GM23338 (cell line): ENCODE measurements around the gene EGR2. TPM values are rescaled to one million over a fixed set of nuclear protein-coding genes. Genes with fewer than 3 reads are reported as not detected.

Source experiments
- ATAC-seq: fragments of 200-7000 bp; cut with Tn5 transposase; 3 replicates; pipeline ENCODE4 v1.9.1; 2020
- DNase-seq: peaks from one replicate; pipeline ENCODE4 v3.0.0-alpha.2; 2015; ENCODE audit warnings: low spot score
- H2AFZ ChIP-seq: fragments of 200-600 bp; sonication (generic); 2 replicates; pipeline ENCODE4 v1.8.0; 2016; ENCODE audit warnings: antibody characterized with exemption, mild to moderate bottlenecking, moderate library complexity
- H3F3A ChIP-seq: fragments of 200-600 bp; sonication (generic); replicated peaks from 2 replicates; pipeline ENCODE4 v1.8.0; 2017; ENCODE audit warnings: antibody characterized with exemption, mixed run types, low read depth
- H3K27ac ChIP-seq: fragments of 200-600 bp; sonication (generic); 2 replicates; pipeline ENCODE4 v1.6.1; 2016; ENCODE audit warnings: low read depth
- H3K27me3 ChIP-seq: fragments of 200-600 bp; sonication (generic); 2 replicates; pipeline ENCODE4 v1.8.0; 2016; ENCODE audit warnings: mild to moderate bottlenecking, mixed run types, moderate library complexity; ENCODE audit not compliant: insufficient read depth
- H3K36me3 ChIP-seq: fragments of 200-600 bp; sonication (generic); 2 replicates; pipeline ENCODE4 v1.8.0; 2016; ENCODE audit warnings: mild to moderate bottlenecking; ENCODE audit not compliant: insufficient read depth
- H3K4me1 ChIP-seq: fragments of 200-600 bp; sonication (generic); 2 replicates; pipeline ENCODE4 v1.8.0; 2016; ENCODE audit warnings: mild to moderate bottlenecking, moderate library complexity; ENCODE audit not compliant: insufficient read depth
- H3K4me2 ChIP-seq: fragments of 200-600 bp; sonication (generic); 2 replicates; pipeline ENCODE4 v1.7.1; 2017; ENCODE audit warnings: mixed run types
- H3K4me3 ChIP-seq: fragments of 200-600 bp; sonication (generic); 2 replicates; pipeline ENCODE4 v1.6.1; 2016; ENCODE audit warnings: mixed run types
- H3K79me2 ChIP-seq: fragments of 200-600 bp; sonication (generic); replicated peaks from 2 replicates; pipeline ENCODE4 v1.8.0; 2017; ENCODE audit warnings: mild to moderate bottlenecking; ENCODE audit not compliant: insufficient read depth
- H3K9me2 ChIP-seq: fragments of 200-600 bp; sonication (generic); 2 replicates; pipeline ENCODE4 v1.8.0; 2017; ENCODE audit not compliant: insufficient read depth
- H4K20me1 ChIP-seq: fragments of 200-600 bp; sonication (generic); replicated peaks from 2 replicates; pipeline ENCODE4 v1.8.0; 2017; ENCODE audit warnings: mild to moderate bottlenecking; ENCODE audit not compliant: insufficient read depth
- H3K27ac Mint-ChIP-seq: 2 replicates; pipeline ENCODE4 v1.8.0; 2020; ENCODE audit warnings: inconsistent platforms, mild to moderate bottlenecking, moderate library complexity, mixed read lengths
- H3K27me3 Mint-ChIP-seq: 3 replicates; pipeline ENCODE4 v1.8.0; 2022; ENCODE audit warnings: low read depth, mild to moderate bottlenecking, moderate library complexity, mixed read lengths, inconsistent platforms; ENCODE audit not compliant: insufficient read depth, poor library complexity
- H3K36me3 Mint-ChIP-seq: 3 replicates; pipeline ENCODE4 v1.8.0; 2021; ENCODE audit warnings: low read depth, mild to moderate bottlenecking, inconsistent platforms, moderate library complexity, mixed read lengths
- H3K4me1 Mint-ChIP-seq: 3 replicates; pipeline ENCODE4 v1.8.0; 2020; ENCODE audit warnings: mild to moderate bottlenecking, inconsistent platforms, mixed read lengths
- H3K4me3 Mint-ChIP-seq: 3 replicates; pipeline ENCODE4 v1.8.0; 2021; ENCODE audit warnings: moderate library complexity, mild to moderate bottlenecking, inconsistent platforms, mixed read lengths
- H3K9me3 Mint-ChIP-seq: 3 replicates; pipeline ENCODE4 v1.8.0; 2020; ENCODE audit warnings: moderate library complexity, mild to moderate bottlenecking, inconsistent platforms, mixed read lengths
- CREB1 ChIP-seq: fragments of 250-450 bp; sonication (Bioruptor Pico); IDR thresholded peaks from 2 replicates; pipeline ENCODE4 v1.5.0; 2020; ENCODE audit warnings: low read depth, mild to moderate bottlenecking, moderate library complexity
- EZH2 ChIP-seq: fragments of 200-600 bp; sonication (generic); IDR thresholded peaks from one replicate; pipeline ENCODE4 v1.8.0; 2017; ENCODE audit warnings: antibody characterized with exemption, mild to moderate bottlenecking, low read depth; ENCODE audit not compliant: unreplicated experiment
- EZH2phosphoT487 ChIP-seq: fragments of 200-600 bp; sonication (generic); IDR thresholded peaks from one replicate; pipeline ENCODE4 v1.8.1; 2018; ENCODE audit warnings: antibody characterized with exemption; ENCODE audit not compliant: unreplicated experiment
- JUNB ChIP-seq: IDR thresholded peaks from one replicate; pipeline ENCODE4 v1.6.1; 2016; ENCODE audit warnings: antibody characterized with exemption; ENCODE audit not compliant: unreplicated experiment
- NANOG ChIP-seq: IDR thresholded peaks from 2 replicates; pipeline ENCODE4 v1.6.1; 2016; ENCODE audit warnings: antibody characterized with exemption, borderline replicate concordance
- POLR2AphosphoS5 ChIP-seq: IDR thresholded peaks from 2 replicates; pipeline ENCODE4 v1.6.1; 2016; ENCODE audit warnings: antibody characterized with exemption, low read depth
- REST ChIP-seq: IDR thresholded peaks from one replicate; pipeline ENCODE4 v1.6.1; 2018; ENCODE audit warnings: antibody characterized with exemption; ENCODE audit not compliant: unreplicated experiment
- STAT1 ChIP-seq: IDR thresholded peaks from one replicate; pipeline ENCODE4 v1.6.1; 2016; ENCODE audit warnings: antibody characterized with exemption; ENCODE audit not compliant: unreplicated experiment
- ZNF114 ChIP-seq: fragments of 250-450 bp; sonication (Bioruptor Pico); IDR thresholded peaks from 2 replicates; pipeline ENCODE4 v1.5.0; 2020; ENCODE audit warnings: mild to moderate bottlenecking, moderate library complexity
- ZNF331 ChIP-seq: fragments of 250-450 bp; sonication (Bioruptor Pico); IDR thresholded peaks from 2 replicates; pipeline ENCODE4 v1.5.0; 2020; ENCODE audit warnings: low read depth, mild to moderate bottlenecking, moderate library complexity
- ZNF462 ChIP-seq: fragments of 250-450 bp; sonication (Bioruptor Pico); IDR thresholded peaks from 2 replicates; pipeline ENCODE4 v1.5.0; 2020; ENCODE audit warnings: mild to moderate bottlenecking, moderate library complexity
- polyA plus RNA-seq: library from polyadenylated mRNA; unstranded; fragments of >200 nt; fragmentation: Nextera tagmentation; extraction: Ambion mirVana; gene quantifications from 2 replicates; pipeline ENCODE4 v1.2.1, GENCODE V29; 2016
- total RNA-seq: library from RNA; depleted of rRNA; stranded (reverse); fragments of >200 nt; shearing (Covaris generic); gene quantifications from 2 replicates; pipeline ENCODE4 v1.2.3, GENCODE V29; 2014
- TF ChIP-seq, protein P1 (sequence below), 2 experiments: fragments of 200-600 bp in 1 of 2; sonication (generic) in 1 of 2; conservative IDR thresholded peaks; 2 replicates each; pipeline versions ENCODE4 v1.5.1 to v1.6.1; 2016 to 2017; ENCODE audit warnings: antibody characterized with exemption in 2 of 2, low read depth in 2 of 2, mild to moderate bottlenecking in 2 of 2, moderate library complexity in 1 of 2
- TF ChIP-seq, protein P2 (sequence below): IDR thresholded peaks from 2 replicates; pipeline ENCODE4 v1.6.1; 2016; ENCODE audit warnings: antibody characterized with exemption

Gene EGR2
- total and polyA plus RNA-seq, 2 experiments from 2014 or later: 2.3 to 3.5 TPM

GRCh38 chr10:62790571-62790970 is 25.6 kb downstream of the EGR2 start:
- ATAC-seq (no peak), DNase-seq (no peak)
- Mint-ChIP-seq H3K36me3 (peaks cover 8% of the 10 kb centered on the region; the same call in 2 of the 3 replicates), H3K27ac (no peak overlapping the region), H3K9me3 (peaks cover 20% of the 10 kb centered on the region; the same call in 2 of the 3 replicates), H3K4me3 (no peak overlapping the region), H3K27me3 (peaks cover 2% of the 10 kb centered on the region), H3K4me1 (peaks cover 4% of the 10 kb centered on the region; the same call in 1 of the 3 replicates)
- Histone ChIP-seq H3K79me2 (no peaks in the 10 kb centered on the region), H2AFZ (no peak overlapping the region), H3K4me3 (no peak overlapping the region), H3K4me2 (no peak overlapping the region), H3K27ac (no peak overlapping the region), H3K27me3 (no peaks in the 10 kb centered on the region), H3F3A (no peaks in the 10 kb centered on the region), H3K36me3 (no peaks in the 10 kb centered on the region), H4K20me1 (no peaks in the 10 kb centered on the region), H3K9me2 (no peaks in the 10 kb centered on the region), H3K4me1 (no peaks in the 10 kb centered on the region)
- TF ChIP-seq EZH2 (no peak), REST (no peak), ZNF114 (no peak), EZH2phosphoT487 (no peak), CREB1 (CRISPR knock-in tag) (no peak), POLR2AphosphoS5 (no peak), NANOG (no peak), ZNF331 (CRISPR knock-in tag) (no peak), ZNF462 (CRISPR knock-in tag) (no peak), STAT1 (no peak), JUNB (no peak)
- TF ChIP-seq, protein P1, sequence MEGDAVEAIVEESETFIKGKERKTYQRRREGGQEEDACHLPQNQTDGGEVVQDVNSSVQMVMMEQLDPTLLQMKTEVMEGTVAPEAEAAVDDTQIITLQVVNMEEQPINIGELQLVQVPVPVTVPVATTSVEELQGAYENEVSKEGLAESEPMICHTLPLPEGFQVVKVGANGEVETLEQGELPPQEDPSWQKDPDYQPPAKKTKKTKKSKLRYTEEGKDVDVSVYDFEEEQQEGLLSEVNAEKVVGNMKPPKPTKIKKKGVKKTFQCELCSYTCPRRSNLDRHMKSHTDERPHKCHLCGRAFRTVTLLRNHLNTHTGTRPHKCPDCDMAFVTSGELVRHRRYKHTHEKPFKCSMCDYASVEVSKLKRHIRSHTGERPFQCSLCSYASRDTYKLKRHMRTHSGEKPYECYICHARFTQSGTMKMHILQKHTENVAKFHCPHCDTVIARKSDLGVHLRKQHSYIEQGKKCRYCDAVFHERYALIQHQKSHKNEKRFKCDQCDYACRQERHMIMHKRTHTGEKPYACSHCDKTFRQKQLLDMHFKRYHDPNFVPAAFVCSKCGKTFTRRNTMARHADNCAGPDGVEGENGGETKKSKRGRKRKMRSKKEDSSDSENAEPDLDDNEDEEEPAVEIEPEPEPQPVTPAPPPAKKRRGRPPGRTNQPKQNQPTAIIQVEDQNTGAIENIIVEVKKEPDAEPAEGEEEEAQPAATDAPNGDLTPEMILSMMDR (conservative IDR thresholded peaks at IDR 0.05; ENCODE audit: low read depth in 2 of 2): no peak
- TF ChIP-seq, protein P2, sequence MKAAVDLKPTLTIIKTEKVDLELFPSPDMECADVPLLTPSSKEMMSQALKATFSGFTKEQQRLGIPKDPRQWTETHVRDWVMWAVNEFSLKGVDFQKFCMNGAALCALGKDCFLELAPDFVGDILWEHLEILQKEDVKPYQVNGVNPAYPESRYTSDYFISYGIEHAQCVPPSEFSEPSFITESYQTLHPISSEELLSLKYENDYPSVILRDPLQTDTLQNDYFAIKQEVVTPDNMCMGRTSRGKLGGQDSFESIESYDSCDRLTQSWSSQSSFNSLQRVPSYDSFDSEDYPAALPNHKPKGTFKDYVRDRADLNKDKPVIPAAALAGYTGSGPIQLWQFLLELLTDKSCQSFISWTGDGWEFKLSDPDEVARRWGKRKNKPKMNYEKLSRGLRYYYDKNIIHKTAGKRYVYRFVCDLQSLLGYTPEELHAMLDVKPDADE: no peak
